ENCODE data around the gene TNFRSF21. TPM values are rescaled to one million over a fixed set of nuclear protein-coding genes. Genes with fewer than 3 reads are reported as not detected.
"Not testable (repeated sequence)": the region's sequence is repeated elsewhere in the genome, so short reads cannot be mapped to it uniquely, and the experiment has no call there.

TNFRSF21 gene
- polyA plus RNA-seq, 1 donor (not counting 4 experiments of a cell fraction or from before 2014, with no cell fraction given): 50.2 TPM

GRCh38 chr6:47319382-47319781 lies 9.7 kb upstream of the TNFRSF21 start:
- Histone ChIP-seq H3K4me3 (ENCODE audit: control insufficient read depth in 2 of 3, extremely low read depth in 1 of 3, insufficient read depth in 2 of 3, low read depth in 1 of 3, low read length in 3 of 3) (no peak overlapping the region), H3K36me3 (ENCODE audit: control insufficient read depth in 2 of 2, extremely low read depth in 1 of 2, insufficient read depth in 2 of 2, low read length in 2 of 2) (no peaks in the 10 kb centered on the region), H3K9me1 (ENCODE audit: control insufficient read depth, extremely low read depth, insufficient read depth, low read length) (no peaks in the 10 kb centered on the region), H3K9me3 (ENCODE audit: control insufficient read depth, low read depth, low read length) (no peaks in the 10 kb centered on the region), H4K20me1 (ENCODE audit: control insufficient read depth, extremely low read depth, insufficient read depth, low read length) (no peaks in the 10 kb centered on the region), H3K4me2 (ENCODE audit: control insufficient read depth, extremely low read depth, insufficient read depth, low read depth, low read length) (no peak overlapping the region), H3K79me2 (ENCODE audit: control insufficient read depth, insufficient read depth, low read length) (no peaks in the 10 kb centered on the region), H3K4me1 (ENCODE audit: control insufficient read depth, extremely low read depth, insufficient read depth, low read length) (no peaks in the 10 kb centered on the region), H3K9ac (ENCODE audit: control insufficient read depth, extremely low read depth, insufficient read depth, low read length) (no peak overlapping the region), H3K27me3 (ENCODE audit: control insufficient read depth, extremely low read depth, insufficient read depth, low read length) (no peaks in the 10 kb centered on the region), H2AFZ (ENCODE audit: control insufficient read depth, low read length) (no peak overlapping the region), H3K27ac (ENCODE audit: control insufficient read depth, insufficient read depth, low read length) (no peak overlapping the region)
- dilution Hi-C loops (cut with MboI; ENCODE audit: extremely low pct_ligation_motif_present, low sequenced_read_pairs): no loop called here
- DNase-seq (ENCODE audit: low read depth, low spot score) (no peak), FAIRE-seq (no peak)
- TF ChIP-seq EZH2 (IDR thresholded peaks at IDR 0.05; ENCODE audit: low read length): no peak

- Histone ChIP-seq H3K27me3 (ENCODE audit: control insufficient read depth, extremely low read depth, insufficient read depth, low read length) (no peaks in the 10 kb centered on the region), H3K9ac (ENCODE audit: control insufficient read depth, extremely low read depth, insufficient read depth, low read length) (no peak overlapping the region), H3K27ac (ENCODE audit: control insufficient read depth, insufficient read depth, low read length) (no peak overlapping the region), H3K36me3 (ENCODE audit: control insufficient read depth in 2 of 2, extremely low read depth in 1 of 2, insufficient read depth in 2 of 2, low read length in 2 of 2) (no peaks in the 10 kb centered on the region), H3K4me1 (ENCODE audit: control insufficient read depth, extremely low read depth, insufficient read depth, low read length) (no peaks in the 10 kb centered on the region), H2AFZ (ENCODE audit: control insufficient read depth, low read length) (no peak overlapping the region), H3K9me3 (ENCODE audit: control insufficient read depth, low read depth, low read length) (no peaks in the 10 kb centered on the region), H3K4me3 (ENCODE audit: control insufficient read depth in 2 of 3, extremely low read depth in 1 of 3, insufficient read depth in 2 of 3, low read depth in 1 of 3, low read length in 3 of 3) (no peak overlapping the region), H4K20me1 (ENCODE audit: control insufficient read depth, extremely low read depth, insufficient read depth, low read length) (no peaks in the 10 kb centered on the region), H3K79me2 (ENCODE audit: control insufficient read depth, insufficient read depth, low read length) (no peaks in the 10 kb centered on the region), H3K4me2 (ENCODE audit: control insufficient read depth, extremely low read depth, insufficient read depth, low read depth, low read length) (no peak overlapping the region), H3K9me1 (ENCODE audit: control insufficient read depth, extremely low read depth, insufficient read depth, low read length) (no peaks in the 10 kb centered on the region)
- dilution Hi-C loops (cut with MboI; ENCODE audit: extremely low pct_ligation_motif_present, low sequenced_read_pairs): no loop called here
- no peak for FAIRE-seq
- no peak for TF ChIP-seq EZH2 (IDR thresholded peaks at IDR 0.05; ENCODE audit: low read length)
- TF ChIP-seq, protein P1, sequence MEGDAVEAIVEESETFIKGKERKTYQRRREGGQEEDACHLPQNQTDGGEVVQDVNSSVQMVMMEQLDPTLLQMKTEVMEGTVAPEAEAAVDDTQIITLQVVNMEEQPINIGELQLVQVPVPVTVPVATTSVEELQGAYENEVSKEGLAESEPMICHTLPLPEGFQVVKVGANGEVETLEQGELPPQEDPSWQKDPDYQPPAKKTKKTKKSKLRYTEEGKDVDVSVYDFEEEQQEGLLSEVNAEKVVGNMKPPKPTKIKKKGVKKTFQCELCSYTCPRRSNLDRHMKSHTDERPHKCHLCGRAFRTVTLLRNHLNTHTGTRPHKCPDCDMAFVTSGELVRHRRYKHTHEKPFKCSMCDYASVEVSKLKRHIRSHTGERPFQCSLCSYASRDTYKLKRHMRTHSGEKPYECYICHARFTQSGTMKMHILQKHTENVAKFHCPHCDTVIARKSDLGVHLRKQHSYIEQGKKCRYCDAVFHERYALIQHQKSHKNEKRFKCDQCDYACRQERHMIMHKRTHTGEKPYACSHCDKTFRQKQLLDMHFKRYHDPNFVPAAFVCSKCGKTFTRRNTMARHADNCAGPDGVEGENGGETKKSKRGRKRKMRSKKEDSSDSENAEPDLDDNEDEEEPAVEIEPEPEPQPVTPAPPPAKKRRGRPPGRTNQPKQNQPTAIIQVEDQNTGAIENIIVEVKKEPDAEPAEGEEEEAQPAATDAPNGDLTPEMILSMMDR (optimal IDR thresholded peaks at IDR 0.05 in 1 of 3, IDR thresholded peaks at IDR 0.05 in 1 of 3, conservative IDR thresholded peaks at IDR 0.05 in 1 of 3; ENCODE audit: extremely low read depth in 1 of 3, insufficient read depth in 2 of 3, low read length in 3 of 3): no peak
- DNase-seq (ENCODE audit: low read depth, low spot score): no peak
Observed at GRCh38 chr6:47318236-47318989, 8.7 kb upstream of the TNFRSF21 start.

- H3K79me2 ChIP-seq (ENCODE audit: control insufficient read depth, insufficient read depth, low read length); DNase-seq (ENCODE audit: low read depth, low spot score); H3K9me3 ChIP-seq (ENCODE audit: control insufficient read depth, low read depth, low read length); H3K4me2 ChIP-seq (ENCODE audit: control insufficient read depth, extremely low read depth, insufficient read depth, low read depth, low read length); H3K27ac ChIP-seq (ENCODE audit: control insufficient read depth, insufficient read depth, low read length); H4K20me1 ChIP-seq (ENCODE audit: control insufficient read depth, extremely low read depth, insufficient read depth, low read length); H3K9me1 ChIP-seq (ENCODE audit: control insufficient read depth, extremely low read depth, insufficient read depth, low read length); FAIRE-seq; H3K4me1 ChIP-seq (ENCODE audit: control insufficient read depth, extremely low read depth, insufficient read depth, low read length); H3K9ac ChIP-seq (ENCODE audit: control insufficient read depth, extremely low read depth, insufficient read depth, low read length); H3K36me3 ChIP-seq (ENCODE audit: control insufficient read depth in 2 of 2, extremely low read depth in 1 of 2, insufficient read depth in 2 of 2, low read length in 2 of 2); H3K27me3 ChIP-seq (ENCODE audit: control insufficient read depth, extremely low read depth, insufficient read depth, low read length); H3K4me3 ChIP-seq (ENCODE audit: control insufficient read depth in 2 of 3, extremely low read depth in 1 of 3, insufficient read depth in 2 of 3, low read depth in 1 of 3, low read length in 3 of 3); dilution Hi-C loops (cut with MboI; ENCODE audit: extremely low pct_ligation_motif_present, low sequenced_read_pairs); H2AFZ ChIP-seq (ENCODE audit: control insufficient read depth, low read length): not testable (repeated sequence)
Observed at GRCh38 chr6:47315181-47315580, 5.5 kb upstream of the TNFRSF21 start.
